Psoas muscle (tissue), 8 donors: ENCODE measurements around the gene SLC12A3. TPM values are rescaled to one million over a fixed set of nuclear protein-coding genes. Genes with fewer than 3 reads are reported as not detected.
"Not testable (repeated sequence)": the region's sequence is repeated elsewhere in the genome, so short reads cannot be mapped to it uniquely, and the experiment has no call there.

Source experiments
- ATAC-seq, 4 donors: fragments of 200-7000 bp; cut with Tn5 transposase; one replicate each; pipeline ENCODE4 v1.9.1; 2020; ENCODE audit warnings: moderate library complexity in 3 of 4, mild to moderate bottlenecking in 2 of 4
- DNase-seq, 2 donors: peaks; one replicate each; pipeline ENCODE4 v3.0.0-alpha.2; 2020
- H3K27ac ChIP-seq: fragments of 200-600 bp; one replicate; pipeline ENCODE4 v1.8.0; 2022
- H3K27me3 ChIP-seq, 3 donors: fragments of 200-600 bp in 1 of 3; one replicate each; pipeline versions ENCODE4 v1.6.1 to v1.8.0; 2013 to 2022; ENCODE audit warnings: low read length in 2 of 3, mild to moderate bottlenecking in 2 of 3, moderate library complexity in 1 of 3; ENCODE audit not compliant: insufficient read depth in 3 of 3
- H3K36me3 ChIP-seq, 2 donors: fragments of 200-600 bp in 1 of 2; one replicate each; pipeline versions ENCODE4 v1.6.1 to v1.8.0; 2013 to 2022; ENCODE audit warnings: low read depth in 1 of 2, mild to moderate bottlenecking in 1 of 2, moderate library complexity in 1 of 2; ENCODE audit not compliant: insufficient read depth in 1 of 2
- H3K4me1 ChIP-seq: fragments of 200-600 bp; one replicate; pipeline ENCODE4 v1.8.0; 2022
- H3K4me3 ChIP-seq: fragments of 200-600 bp; one replicate; pipeline ENCODE4 v1.8.0; 2022; ENCODE audit warnings: mild to moderate bottlenecking
- H3K9me3 ChIP-seq: fragments of 200-600 bp; one replicate; pipeline ENCODE4 v1.8.0; 2022
- CTCF ChIP-seq: fragments of 200-600 bp; IDR thresholded peaks from one replicate; pipeline ENCODE4 v1.8.0; 2022; ENCODE audit warnings: antibody characterized with exemption
- WGBS, 3 donors: extraction: QIAGEN DNeasy Blood & Tissue Kit; methylation state at CpG; one replicate each; pipeline versions ENCODE4 v1.1.6 to v1.1.7; 2013; 5-methylcytosine and 5-hydroxymethylcytosine counted together
- intact Hi-C, 2 donors: fragments of 100-400 bp; cut with DNase I; formaldehyde crosslinking; loops; one replicate each; pipeline versions ENCODE4 v1.11.0 to v1.14.2; 2022
- polyA plus RNA-seq, 3 donors: library from polyadenylated mRNA; stranded (reverse); fragments of 200-250 nt; gene quantifications; one replicate each; pipeline ENCODE4 v1.2.3, GENCODE V29; 2013
- total RNA-seq, 4 donors: library from RNA; stranded (reverse); fragmentation: NEBNext Ultra II Directional in 2 of 4; extraction: Animal tissue kit (Norgen Biotek cat#: 25700) in 2 of 4; gene quantifications; one replicate each; pipeline versions ENCODE4 v1.2.1 to v1.2.4, GENCODE V29; 2021 to 2023
- donor health status: healthy with polysubstance abuse.
- donor health status: DM: no; HTN: no; CAD: no; lungs with moderate emphysema.
- donor health status: Bipolar disorder and iron deficiency.
- donor health status: healthy.
- donor health status: DM: yes; HTN: yes; CAD: no.
- donor health status: DM: no; HTN: no; CAD: no.
- donor health status: DM: no; HTN: no; CAD: no.
- donor health status: DM: yes; HTN: yes; CAD: no.

SLC12A3 gene
- total and polyA plus RNA-seq, 7 donors = 0.01 to 0.06 TPM; not detected in 5

GRCh38 chr16:56865394-56866062 lies 521 bp downstream of the SLC12A3 start:
- Histone ChIP-seq H3K36me3 (no peaks in the 10 kb centered on the region), H3K4me3 (no peak overlapping the region), H3K27me3 (no peaks in the 10 kb centered on the region), H3K27ac (no peak overlapping the region), H3K4me1 (peaks cover 6% of the 10 kb centered on the region), H3K9me3 (no peaks in the 10 kb centered on the region)
- WGBS, 3 donors = 95 to 96% (median 95%) methylated on average over 13 of the region's 13 CpGs
- intact Hi-C loops = loop anchor here (2.0 to 5.0 kb wide), 3 partner anchors 83 to 182 kb away; no protein-coding TSS in a partner anchor
- DNase-seq (no peak), ATAC-seq (no peak)
- TF ChIP-seq CTCF = no peak

DNA sequence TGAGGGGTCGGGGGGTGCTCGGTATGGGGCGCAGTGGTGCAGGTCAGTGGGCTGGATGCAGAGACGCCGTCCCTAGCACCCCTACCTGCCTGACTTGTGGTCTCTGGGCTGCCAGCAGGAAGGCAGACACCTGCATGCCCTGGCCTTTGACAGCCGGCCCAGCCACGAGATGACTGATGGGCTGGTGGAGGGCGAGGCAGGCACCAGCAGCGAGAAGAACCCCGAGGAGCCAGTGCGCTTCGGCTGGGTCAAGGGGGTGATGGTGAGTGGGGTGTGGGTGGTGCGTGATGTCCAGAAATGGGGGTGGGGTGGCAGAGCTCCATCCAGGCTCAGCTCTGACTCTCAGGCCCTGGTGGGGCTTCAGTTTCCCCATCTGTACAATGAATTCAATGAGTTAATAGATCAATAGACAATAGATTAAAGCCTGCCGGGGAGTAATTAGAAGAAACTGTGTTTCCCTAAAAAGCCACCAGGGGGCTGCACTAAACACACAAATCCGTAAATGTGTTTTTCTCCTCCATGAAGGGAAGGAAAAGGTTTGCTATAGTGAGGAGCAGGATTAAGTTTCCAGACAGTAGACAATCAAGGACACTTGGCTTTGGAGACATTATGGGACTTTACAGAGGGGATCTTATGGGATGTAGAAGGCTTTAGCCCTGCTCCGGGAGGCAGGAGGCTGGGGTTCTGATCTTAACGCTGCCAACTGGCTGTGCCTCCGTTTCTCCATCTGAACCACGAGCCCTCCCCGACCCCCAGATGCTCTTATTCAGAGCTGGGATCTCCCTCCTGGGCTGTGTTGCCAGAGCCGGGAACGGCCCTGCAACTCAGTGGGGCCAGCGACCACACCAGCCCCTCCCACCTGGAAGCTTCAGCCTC lies 2.2 kb downstream of the SLC12A3 start:
- H3K4me1 ChIP-seq = peaks cover 6% of the 10 kb centered on the region
- ATAC-seq (peak; percentile 55 to 77 (median 59)), DNase-seq (no peak)
- H3K4me3 ChIP-seq = no peak overlapping the region
- WGBS, 3 donors = 45 to 50% (median 49%) methylated on average over 23 of the region's 23 CpGs
- TF ChIP-seq CTCF = peak; percentile 77
- no peaks in the 10 kb centered on the region for H3K9me3 ChIP-seq
- H3K36me3 ChIP-seq = no peaks in the 10 kb centered on the region
- intact Hi-C loops = loop anchor here (1.0 to 5.0 kb wide), 5 partner anchors 66 to 180 kb away; no protein-coding TSS in a partner anchor
- H3K27me3 ChIP-seq = no peaks in the 10 kb centered on the region
- no peak overlapping the region for H3K27ac ChIP-seq

- Histone ChIP-seq H3K9me3 (no peaks in the 10 kb centered on the region), H3K27ac (no peak overlapping the region), H3K36me3 (no peaks in the 10 kb centered on the region), H3K4me1 (peaks cover 6% of the 10 kb centered on the region), H3K4me3 (no peak overlapping the region), H3K27me3 (no peaks in the 10 kb centered on the region)
- ATAC-seq (no peak), DNase-seq (no peak)
- TF ChIP-seq CTCF = no peak
- WGBS, 3 donors = 90 to 92% (median 91%) methylated on average over 9 of the region's 9 CpGs
- intact Hi-C loops = loop anchor here in 1 of 2 donors (5.0 kb wide), 1 partner anchor 179 kb away; no protein-coding TSS in a partner anchor
These were observed 3.2 kb downstream of the SLC12A3 start for GRCh38 chr16:56868175-56868574.

DNA sequence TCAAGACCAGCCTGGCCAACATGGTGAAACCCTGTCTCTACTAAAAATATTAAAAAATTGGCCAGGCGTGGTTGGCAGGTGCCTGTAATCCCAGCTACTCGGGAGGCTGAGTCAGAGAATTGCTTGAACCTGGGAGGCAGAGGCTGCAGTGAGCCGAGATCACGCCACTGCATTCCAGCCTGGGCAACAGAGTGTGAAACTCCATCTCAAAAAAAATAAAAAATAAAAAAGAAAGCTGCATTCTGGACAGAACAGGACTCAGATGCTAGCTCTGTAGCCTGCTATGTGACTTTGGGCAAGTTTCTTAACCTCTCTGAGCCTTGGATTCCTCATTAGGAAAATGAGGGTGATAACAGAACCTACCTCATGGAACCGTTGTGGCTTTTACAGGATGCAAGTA lies 3.8 kb downstream of the SLC12A3 start:
- WGBS, 3 donors = 75 to 96% (median 80%) methylated on average over 5 of the region's 5 CpGs
- H3K9me3 ChIP-seq, H3K27ac ChIP-seq, H3K4me3 ChIP-seq, H3K4me1 ChIP-seq, ATAC-seq, H3K27me3 ChIP-seq, DNase-seq, H3K36me3 ChIP-seq: not testable (repeated sequence)
- intact Hi-C loops = loop anchor here in 1 of 2 donors (5.0 kb wide), 1 partner anchor 179 kb away; no protein-coding TSS in a partner anchor
